Calu3 (cell line): ENCODE measurements around the gene BCAT1. TPM values are rescaled to one million over a fixed set of nuclear protein-coding genes. Genes with fewer than 3 reads are reported as not detected.
"Not testable (repeated sequence)": the region's sequence is repeated elsewhere in the genome, so short reads cannot be mapped to it uniquely, and the experiment has no call there.

Source experiments
- BruUV-seq: library from RNA; stranded (reverse); fragments of 400-500 nt; replicated peaks from 2 replicates; lab custom pipeline; 2021; lab: Mats Ljungman, UMichigan
- CTCF ChIA-PET: fragments of 300-600 bp; sonication (Branson Sonifier 250); formaldehyde crosslinking; loops from one replicate; lab custom pipeline; 2022; ENCODE audit warnings: antibody characterized with exemption; lab: Charles Lee
- DNase-seq: peaks from one replicate; pipeline ENCODE4 v3.0.0; 2022
- H3K27ac Mint-ChIP-seq: one replicate; pipeline ENCODE4 v1.8.0; 2022; ENCODE audit warnings: mixed read lengths; ENCODE audit not compliant: unreplicated experiment
- H3K27me3 Mint-ChIP-seq: one replicate; pipeline ENCODE4 v1.8.0; 2022; ENCODE audit warnings: mixed read lengths; ENCODE audit not compliant: unreplicated experiment
- H3K36me3 Mint-ChIP-seq: one replicate; pipeline ENCODE4 v1.8.0; 2022; ENCODE audit warnings: mild to moderate bottlenecking, moderate library complexity, mixed read lengths; ENCODE audit not compliant: insufficient read depth, unreplicated experiment
- H3K4me1 Mint-ChIP-seq: one replicate; pipeline ENCODE4 v1.8.0; 2022; ENCODE audit warnings: mild to moderate bottlenecking, low read depth, mixed read lengths; ENCODE audit not compliant: unreplicated experiment
- H3K4me3 Mint-ChIP-seq: one replicate; pipeline ENCODE4 v1.8.0; 2022; ENCODE audit warnings: mild to moderate bottlenecking, low read depth, moderate library complexity, mixed read lengths; ENCODE audit not compliant: unreplicated experiment
- H3K9me3 Mint-ChIP-seq: one replicate; pipeline ENCODE4 v1.8.0; 2022; ENCODE audit warnings: low read depth, mixed read lengths; ENCODE audit not compliant: unreplicated experiment
- CTCF ChIP-seq: fragments of 200-600 bp; IDR thresholded peaks from one replicate; pipeline ENCODE4 v1.8.0; 2022; ENCODE audit warnings: antibody characterized with exemption; ENCODE audit not compliant: unreplicated experiment
- intact Hi-C: fragments of 100-400 bp; cut with micrococcal nuclease; formaldehyde crosslinking; loops from one replicate; pipeline ENCODE4 v1.10.0; 2022; ENCODE audit not compliant: unreplicated experiment
- total RNA-seq: library from RNA; stranded (reverse); gene quantifications from 2 replicates; pipeline ENCODE4 v1.2.3, GENCODE V29; 2022

BCAT1 gene
- total RNA-seq, 1 experiment from 2014 or later, result 4.0 TPM

GRCh38 chr12:24872211-24872610 is 76.7 kb downstream of the BCAT1 start:
- H3K27me3 Mint-ChIP-seq, result no peaks in the 10 kb centered on the region
- H3K4me3 Mint-ChIP-seq, result no peak overlapping the region
- peaks cover 3% of the 10 kb centered on the region for H3K9me3 Mint-ChIP-seq
- no peak overlapping the region for H3K27ac Mint-ChIP-seq
- no TSS peak for BruUV-seq
- intact Hi-C loops, result no loop called here
- DNase-seq, result no peak
- H3K4me1 Mint-ChIP-seq, result no peaks in the 10 kb centered on the region
- no peak for TF ChIP-seq CTCF
- CTCF ChIA-PET, result no interaction called here
- H3K36me3 Mint-ChIP-seq, result no peaks in the 10 kb centered on the region

GRCh38 chr12:24866139-24866538 is 82.8 kb downstream of the BCAT1 start:
- H3K27ac Mint-ChIP-seq, H3K27me3 Mint-ChIP-seq, DNase-seq, H3K9me3 Mint-ChIP-seq, H3K36me3 Mint-ChIP-seq, CTCF ChIA-PET, intact Hi-C loops, BruUV-seq, H3K4me3 Mint-ChIP-seq: not testable (repeated sequence)
- peaks cover 13% of the 10 kb centered on the region for H3K4me1 Mint-ChIP-seq

GRCh38 chr12:24864796-24865125 is 84.1 kb downstream of the BCAT1 start:
- H3K36me3 Mint-ChIP-seq, result no peaks in the 10 kb centered on the region
- DNase-seq, result no peak

DNA sequence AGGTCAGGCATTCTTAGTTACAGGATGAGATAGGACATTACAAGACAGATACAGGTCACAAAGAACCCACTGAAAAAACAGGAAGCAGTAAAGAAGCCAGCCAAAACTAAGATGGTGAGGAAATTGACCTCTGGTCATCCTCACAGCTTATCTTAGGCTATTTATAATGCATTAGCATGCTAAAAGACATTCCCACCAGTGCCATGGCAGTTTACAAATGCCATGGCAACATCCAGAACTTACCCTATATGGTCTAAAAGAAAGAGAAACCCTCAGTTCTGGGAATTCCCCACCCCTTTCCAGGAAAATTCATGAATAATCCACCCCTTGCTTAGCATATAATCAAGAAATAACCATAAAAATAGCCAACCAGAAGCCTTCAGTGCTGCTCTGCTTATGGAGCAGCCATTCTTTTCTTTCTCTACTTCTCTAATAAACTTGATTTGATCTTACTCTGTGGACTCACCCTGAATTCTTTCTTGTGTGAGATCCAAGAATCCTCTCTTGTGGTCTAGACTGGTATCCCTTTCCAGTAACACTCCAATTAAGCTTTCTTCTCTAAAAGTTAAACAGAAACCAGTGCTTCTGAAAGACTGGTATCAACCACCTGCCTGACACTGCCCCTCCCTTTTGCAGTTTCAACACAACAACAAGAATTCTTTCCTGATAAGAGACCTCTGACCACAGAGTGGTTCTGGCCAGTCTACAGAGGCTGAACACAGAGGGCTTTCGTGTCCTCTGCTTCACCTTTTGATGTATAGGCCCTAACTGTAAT is 86.9 kb downstream of the BCAT1 start:
- H3K27me3 Mint-ChIP-seq, result no peaks in the 10 kb centered on the region
- DNase-seq, result no peak
- CTCF ChIA-PET, result no interaction called here
- TF ChIP-seq CTCF, result no peak
- intact Hi-C loops, result no loop called here
- no peaks in the 10 kb centered on the region for H3K36me3 Mint-ChIP-seq
- peaks cover 13% of the 10 kb centered on the region for H3K4me1 Mint-ChIP-seq
- H3K9me3 Mint-ChIP-seq, result peaks cover 9% of the 10 kb centered on the region
- H3K27ac Mint-ChIP-seq, result no peak overlapping the region
- BruUV-seq, result no TSS peak
- no peak overlapping the region for H3K4me3 Mint-ChIP-seq

More at GRCh38 chr12:24864796-24865125, 84.1 kb downstream of the BCAT1 start:
- Mint-ChIP-seq H3K4me1 (peaks cover 13% of the 10 kb centered on the region), H3K27ac (no peak overlapping the region), H3K27me3 (no peaks in the 10 kb centered on the region), H3K9me3 (peaks cover 9% of the 10 kb centered on the region), H3K4me3 (no peak overlapping the region)
- TF ChIP-seq CTCF, result no peak
- no TSS peak for BruUV-seq
- CTCF ChIA-PET, result no interaction called here
- intact Hi-C loops, result no loop called here

DNA sequence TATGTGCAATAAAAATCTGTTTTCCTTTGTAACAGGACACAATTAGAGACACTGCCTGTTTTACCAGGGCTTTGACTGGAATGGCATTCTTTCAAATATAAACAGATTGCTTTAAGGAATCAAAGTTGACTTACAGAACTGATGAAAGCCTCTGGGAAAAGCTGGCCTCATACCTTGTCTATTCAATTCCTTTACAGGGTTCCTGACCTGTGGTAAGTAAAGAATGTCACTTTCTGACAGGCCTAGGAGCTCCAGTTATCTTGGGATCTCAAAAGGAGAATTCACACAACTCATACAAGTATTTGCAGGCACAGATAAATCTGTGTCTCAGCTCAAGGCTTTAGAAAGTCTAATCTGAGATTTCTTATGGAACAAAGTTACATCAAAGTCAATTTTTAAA is 88.4 kb downstream of the BCAT1 start:
- Mint-ChIP-seq H3K4me3 (no peak overlapping the region), H3K36me3 (no peaks in the 10 kb centered on the region), H3K4me1 (peaks cover 13% of the 10 kb centered on the region), H3K27me3 (no peaks in the 10 kb centered on the region), H3K27ac (no peak overlapping the region), H3K9me3 (peaks cover 12% of the 10 kb centered on the region)
- intact Hi-C loops, result no loop called here
- no TSS peak for BruUV-seq
- no peak for DNase-seq
- TF ChIP-seq CTCF, result no peak
- CTCF ChIA-PET, result no interaction called here
